WI38 (cell line): ENCODE measurements around the gene LITAF.

Experiments used
- H3K4me3 ChIP-seq: 2 replicates; pipeline ENCODE4 v1.5.1; 2011; ENCODE audit warnings: low read depth, mild to moderate bottlenecking, control low read depth, low read length
- TF ChIP-seq, protein P1 (sequence below): IDR thresholded peaks from 2 replicates; pipeline ENCODE4 v1.5.1; 2012; ENCODE audit warnings: low read depth, mild to moderate bottlenecking, control low read depth, low read length

LITAF gene

DNA sequence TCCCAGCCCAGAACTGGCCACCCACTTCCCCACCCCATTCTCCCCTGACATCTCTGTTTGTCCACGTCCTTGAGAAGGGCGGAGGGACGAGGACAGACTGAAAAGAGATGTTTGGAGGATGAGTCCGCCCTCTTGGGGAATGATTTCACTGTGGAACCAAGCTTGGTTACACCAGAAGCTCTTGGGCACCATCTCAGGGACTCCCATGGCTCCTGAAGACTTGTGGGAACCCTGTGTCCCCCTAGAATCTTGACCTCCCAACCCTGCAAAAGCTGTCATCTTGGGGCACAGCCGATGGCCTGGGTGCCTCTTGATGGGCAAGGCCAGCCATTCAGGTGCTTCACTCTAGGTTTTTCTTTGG is 25.9 kb upstream of the LITAF start:
- TF ChIP-seq, protein P1, sequence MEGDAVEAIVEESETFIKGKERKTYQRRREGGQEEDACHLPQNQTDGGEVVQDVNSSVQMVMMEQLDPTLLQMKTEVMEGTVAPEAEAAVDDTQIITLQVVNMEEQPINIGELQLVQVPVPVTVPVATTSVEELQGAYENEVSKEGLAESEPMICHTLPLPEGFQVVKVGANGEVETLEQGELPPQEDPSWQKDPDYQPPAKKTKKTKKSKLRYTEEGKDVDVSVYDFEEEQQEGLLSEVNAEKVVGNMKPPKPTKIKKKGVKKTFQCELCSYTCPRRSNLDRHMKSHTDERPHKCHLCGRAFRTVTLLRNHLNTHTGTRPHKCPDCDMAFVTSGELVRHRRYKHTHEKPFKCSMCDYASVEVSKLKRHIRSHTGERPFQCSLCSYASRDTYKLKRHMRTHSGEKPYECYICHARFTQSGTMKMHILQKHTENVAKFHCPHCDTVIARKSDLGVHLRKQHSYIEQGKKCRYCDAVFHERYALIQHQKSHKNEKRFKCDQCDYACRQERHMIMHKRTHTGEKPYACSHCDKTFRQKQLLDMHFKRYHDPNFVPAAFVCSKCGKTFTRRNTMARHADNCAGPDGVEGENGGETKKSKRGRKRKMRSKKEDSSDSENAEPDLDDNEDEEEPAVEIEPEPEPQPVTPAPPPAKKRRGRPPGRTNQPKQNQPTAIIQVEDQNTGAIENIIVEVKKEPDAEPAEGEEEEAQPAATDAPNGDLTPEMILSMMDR, result no peak
- no peak overlapping the region for H3K4me3 ChIP-seq

DNA sequence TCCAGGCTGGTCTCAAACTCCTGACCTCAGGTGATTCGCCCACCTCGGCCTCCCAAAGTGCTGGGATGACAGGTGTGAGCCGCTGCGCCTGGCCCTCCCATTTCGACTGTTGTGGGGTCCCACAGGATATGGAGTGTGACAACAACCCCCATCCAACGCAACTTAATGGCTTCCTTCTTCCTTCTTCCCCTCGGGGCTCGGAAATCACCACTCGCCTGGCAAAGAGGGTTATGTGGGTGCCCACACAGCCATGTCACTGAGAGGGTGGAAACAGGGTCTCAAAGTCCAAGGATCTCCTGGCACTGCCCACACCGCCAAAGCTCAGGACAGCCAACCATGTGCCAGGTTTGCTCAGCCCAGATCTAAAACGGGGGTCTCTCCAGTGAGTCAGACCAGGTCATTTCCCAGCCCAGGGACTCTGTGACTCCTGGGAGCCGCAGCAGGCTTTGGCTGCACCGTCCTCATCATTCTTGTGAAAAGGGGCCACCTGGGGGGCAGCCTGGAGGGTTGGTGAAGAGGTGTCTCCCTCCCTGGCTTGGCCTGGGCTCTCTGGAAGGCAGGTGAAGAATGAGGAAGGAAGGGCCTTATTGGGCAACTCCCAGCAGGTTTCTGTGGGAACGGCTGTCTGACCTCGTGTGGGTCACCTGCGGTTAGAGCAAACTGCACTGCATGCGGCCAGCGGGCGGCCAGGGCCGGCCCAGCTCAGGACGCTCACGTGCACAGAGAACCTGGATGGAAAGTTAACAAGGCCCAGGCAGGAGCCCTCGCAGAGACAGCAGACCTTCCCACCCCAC is 25.3 kb upstream of the LITAF start:
- TF ChIP-seq, protein P1, result no peak
- no peak overlapping the region for H3K4me3 ChIP-seq

- no peak overlapping the region for H3K4me3 ChIP-seq
- TF ChIP-seq, protein P1, result no peak
These were observed 23.9 kb upstream of the LITAF start for GRCh38 chr16:11610580-11610979.

GRCh38 chr16:11610121-11610505 is 23.4 kb upstream of the LITAF start:
- no peak overlapping the region for H3K4me3 ChIP-seq
- TF ChIP-seq, protein P1, result no peak

GRCh38 chr16:11609474-11610120 is 22.9 kb upstream of the LITAF start:
- H3K4me3 ChIP-seq, result no peak overlapping the region
- TF ChIP-seq, protein P1, result no peak

- TF ChIP-seq, protein P1, result no peak
- no peak overlapping the region for H3K4me3 ChIP-seq
These were observed 19.2 kb upstream of the LITAF start for GRCh38 chr16:11605891-11606290.

GRCh38 chr16:11605564-11605886 is 18.8 kb upstream of the LITAF start:
- TF ChIP-seq, protein P1, result no peak
- no peak overlapping the region for H3K4me3 ChIP-seq
